GM21447 (cell line): ENCODE data around the gene ASTN2.

Source experiments
- ATAC-seq: cut with Tn5 transposase; IDR thresholded peaks from one replicate; pipeline ENCODE4 v1.9.1; 2021; ENCODE audit not compliant: unreplicated experiment

Gene ASTN2

GRCh38 chr9:116550696-116551436 lies 864.0 kb downstream of the ASTN2 start:
- no peak for ATAC-seq

- ATAC-seq, result no peak
Measured at GRCh38 chr9:116549786-116550660, 864.8 kb downstream of the ASTN2 start.

DNA sequence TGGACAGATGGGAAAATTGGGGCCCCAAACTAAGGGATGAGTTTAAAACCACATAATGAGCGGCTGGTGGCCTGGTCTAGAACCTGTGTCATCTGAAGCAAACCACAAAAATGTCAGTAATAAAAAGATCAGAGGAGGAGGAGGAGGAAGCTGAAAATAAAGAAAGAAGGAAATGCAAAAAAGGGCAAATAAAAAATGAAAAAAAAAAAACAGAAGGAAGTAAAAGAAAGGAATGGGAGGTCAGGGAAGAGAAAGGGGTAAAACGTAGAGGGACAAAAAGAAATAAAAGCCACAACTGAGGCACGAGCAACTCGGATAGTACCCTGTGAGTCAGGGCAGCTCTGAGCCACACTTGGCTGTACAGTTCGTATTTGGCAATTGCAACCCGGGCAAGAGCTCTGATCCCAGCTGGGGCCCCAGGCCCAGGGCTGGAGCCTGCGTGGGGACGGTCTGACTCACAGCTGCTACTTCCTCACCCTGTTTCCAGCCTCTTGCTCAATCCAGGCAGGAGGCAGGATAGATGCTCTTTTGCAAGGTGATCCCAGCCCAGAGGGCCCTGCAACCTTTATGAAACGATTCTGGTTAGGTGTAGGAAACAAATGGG lies 865.7 kb downstream of the ASTN2 start:
- ATAC-seq, result no peak

GRCh38 chr9:116547729-116548426 lies 867.0 kb downstream of the ASTN2 start:
- ATAC-seq, result no peak

- no peak for ATAC-seq
Measured at GRCh38 chr9:116546711-116547581, 867.9 kb downstream of the ASTN2 start.

- no peak for ATAC-seq
Measured at GRCh38 chr9:116544896-116545295, 870.0 kb downstream of the ASTN2 start.

DNA sequence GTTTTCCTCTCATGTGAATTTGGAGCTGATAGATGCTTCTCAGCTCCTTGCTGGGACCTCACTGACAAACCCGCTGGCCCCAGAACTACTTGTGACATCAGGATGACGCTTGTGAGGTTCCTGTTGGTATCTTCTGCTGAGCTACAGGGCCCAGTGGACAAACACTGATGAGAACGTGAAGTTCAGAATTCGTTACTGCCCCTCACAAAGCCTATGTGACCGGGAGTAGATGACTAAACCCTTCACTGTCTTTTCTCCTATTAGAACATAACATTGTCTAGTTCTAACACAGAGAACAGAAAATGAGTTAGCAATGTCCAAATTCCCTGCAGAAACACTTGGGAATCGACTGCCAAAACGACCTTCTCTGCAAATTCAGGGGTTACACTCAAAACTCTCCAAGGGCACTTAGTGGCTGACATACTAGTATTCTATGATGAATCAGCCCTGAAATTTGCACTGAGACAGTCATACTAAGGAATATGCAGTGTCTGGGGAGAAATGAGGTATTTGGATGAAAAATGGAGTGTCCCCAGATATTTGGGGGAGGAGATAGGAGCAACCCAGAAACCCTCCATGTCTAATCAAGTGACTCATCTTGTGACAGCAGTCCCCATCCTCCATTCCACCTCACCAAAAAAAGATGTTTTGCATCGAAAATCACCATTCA lies 871.0 kb downstream of the ASTN2 start:
- ATAC-seq, result no peak

DNA sequence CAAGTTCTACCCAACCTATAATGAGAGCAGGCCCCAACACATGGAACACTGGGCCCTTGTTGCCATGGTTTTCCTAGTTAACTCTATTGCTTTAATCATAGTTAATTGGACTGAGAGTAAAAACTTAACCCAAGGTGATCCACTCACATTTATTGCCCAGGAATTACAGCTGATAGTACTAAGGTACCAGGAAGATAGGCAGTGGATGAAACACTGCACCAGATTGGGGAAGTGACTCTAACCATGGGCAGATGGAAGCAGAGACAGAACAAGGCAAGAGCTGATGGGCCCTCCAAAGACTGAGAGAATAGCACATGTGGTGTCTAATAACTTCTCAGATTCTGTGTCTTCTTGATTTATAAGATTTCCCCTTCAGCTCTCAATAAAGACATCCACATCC lies 873.5 kb downstream of the ASTN2 start:
- no peak for ATAC-seq

DNA sequence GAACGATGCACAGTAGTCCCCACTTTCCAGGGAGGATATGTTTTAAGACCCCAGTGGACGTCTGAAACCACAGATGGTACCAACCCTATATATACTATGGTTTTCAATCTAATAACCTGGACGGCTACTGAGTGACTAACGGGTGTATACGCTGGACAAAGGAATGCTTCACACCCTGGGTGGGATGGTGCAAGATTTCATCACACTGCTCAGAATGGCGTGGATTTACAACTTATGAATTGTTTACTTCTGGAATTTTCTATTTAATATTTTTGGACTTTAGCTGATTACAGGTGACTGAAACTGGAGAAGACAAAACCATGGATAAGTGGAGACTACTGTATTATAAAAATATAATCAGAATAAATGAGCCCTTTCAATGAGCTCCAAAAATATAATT lies 875.3 kb downstream of the ASTN2 start:
- ATAC-seq, result no peak

- ATAC-seq, result no peak
Measured at GRCh38 chr9:116525611-116526010, 889.2 kb downstream of the ASTN2 start.

- no peak for ATAC-seq
Measured at GRCh38 chr9:116524778-116525470, 889.9 kb downstream of the ASTN2 start.

- ATAC-seq, result no peak
Measured at GRCh38 chr9:116520218-116520617, 894.6 kb downstream of the ASTN2 start.

DNA sequence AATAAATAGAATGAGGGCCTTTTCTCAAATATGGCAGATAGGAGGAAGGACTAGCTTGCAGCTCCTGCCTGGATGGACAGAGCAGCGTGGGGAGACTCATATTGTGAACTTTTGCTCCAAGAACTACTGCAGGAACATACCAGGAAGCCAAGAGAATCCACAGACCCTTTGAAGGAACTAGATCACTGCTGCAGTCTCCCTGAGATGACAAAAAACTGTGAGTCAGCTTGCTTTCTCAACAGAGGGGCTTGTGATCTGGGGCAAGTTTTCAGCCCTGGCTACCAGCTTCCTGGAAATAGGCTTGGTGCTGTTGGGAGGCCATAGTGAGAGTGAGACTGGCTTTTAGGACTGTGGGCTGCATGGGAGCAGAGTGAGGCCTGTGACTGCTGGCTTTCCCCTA lies 898.4 kb downstream of the ASTN2 start:
- ATAC-seq, result no peak

- no peak for ATAC-seq
Measured at GRCh38 chr9:116515541-116515940, 899.3 kb downstream of the ASTN2 start.

- ATAC-seq, result no peak
Measured at GRCh38 chr9:116506685-116507084, 908.2 kb downstream of the ASTN2 start.

DNA sequence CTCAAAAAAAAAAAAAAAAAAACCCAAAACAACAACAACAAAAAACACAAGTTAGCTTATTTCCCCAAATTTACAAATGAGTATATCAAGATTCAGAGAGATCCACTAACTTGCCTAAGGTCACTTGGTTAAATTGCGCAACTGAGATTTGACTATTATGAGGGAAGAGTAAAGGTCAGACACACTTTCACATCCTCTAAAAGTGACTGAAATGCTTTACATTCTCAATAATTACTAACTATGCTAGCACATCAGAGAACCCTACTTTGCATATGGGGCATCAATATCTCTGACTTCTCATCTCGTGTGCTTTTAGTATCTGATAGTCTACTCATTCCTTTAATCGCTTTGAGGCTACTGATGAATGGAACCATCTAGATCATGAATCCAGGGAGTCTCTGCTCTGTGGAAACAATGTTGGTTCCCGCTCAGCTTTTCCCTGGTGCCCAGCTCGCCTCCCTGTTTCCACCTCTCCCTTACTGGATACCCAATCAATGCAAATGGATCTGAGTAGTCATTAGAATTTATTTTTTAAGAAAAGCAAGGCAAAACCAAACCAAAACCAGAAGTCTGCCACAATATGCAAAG lies 909.9 kb downstream of the ASTN2 start:
- ATAC-seq, result peak; percentile 92

DNA sequence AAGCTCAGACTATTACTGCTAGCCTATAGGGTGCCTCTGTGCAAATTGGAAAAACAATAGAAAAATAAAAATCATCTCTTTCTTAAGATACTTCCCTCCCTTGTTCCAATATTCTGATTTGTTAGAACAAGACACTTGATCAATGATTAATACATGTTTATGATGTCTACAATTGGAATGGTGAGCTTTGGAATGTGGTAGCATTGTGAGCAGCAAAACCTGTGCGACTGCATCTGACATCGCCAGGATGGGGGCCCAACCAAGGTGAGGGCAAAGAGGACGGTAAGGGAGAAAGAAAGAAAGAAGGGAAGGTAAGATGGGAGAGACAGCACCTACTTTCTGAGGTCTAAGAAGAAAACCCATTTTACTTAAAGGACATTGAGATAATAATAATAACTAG lies 910.8 kb downstream of the ASTN2 start:
- ATAC-seq, result no peak

GRCh38 chr9:116502746-116503145 lies 912.1 kb downstream of the ASTN2 start:
- ATAC-seq, result no peak

DNA sequence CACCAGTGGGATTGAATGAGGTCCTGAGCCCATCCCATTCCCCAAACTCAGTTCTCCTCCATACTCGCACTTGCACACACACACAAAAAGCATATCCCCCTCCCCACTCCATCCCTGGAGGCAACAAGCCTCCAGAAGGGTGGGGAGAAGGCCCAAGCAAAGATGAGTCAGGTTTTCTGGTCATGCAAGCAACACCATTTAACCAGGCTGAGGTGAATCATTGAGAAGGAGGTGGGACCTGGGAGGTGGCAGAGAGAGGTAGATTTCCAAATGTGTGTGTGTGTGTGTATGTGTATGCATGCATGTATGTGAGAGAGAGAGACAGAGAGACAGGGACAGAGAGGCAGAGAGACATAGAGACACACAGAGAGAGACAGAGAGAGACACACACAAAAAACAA lies 913.0 kb downstream of the ASTN2 start:
- ATAC-seq, result no peak
